SHP77 treated with DMSO at 0.1 percent for 48 hours (cell line): ENCODE measurements around the gene GOLGA8B.
"Not testable (repeated sequence)": the region's sequence is repeated elsewhere in the genome, so short reads cannot be mapped to it uniquely, and the experiment has no call there.

ENCODE experiments used
- DNase-seq: peaks from one replicate; lab custom pipeline; 2025; lab: John Stamatoyannopoulos, UW

Gene GOLGA8B

GRCh38 chr15:34597316-34597715 lies 13.9 kb upstream of the GOLGA8B start:
- DNase-seq: no peak

DNA sequence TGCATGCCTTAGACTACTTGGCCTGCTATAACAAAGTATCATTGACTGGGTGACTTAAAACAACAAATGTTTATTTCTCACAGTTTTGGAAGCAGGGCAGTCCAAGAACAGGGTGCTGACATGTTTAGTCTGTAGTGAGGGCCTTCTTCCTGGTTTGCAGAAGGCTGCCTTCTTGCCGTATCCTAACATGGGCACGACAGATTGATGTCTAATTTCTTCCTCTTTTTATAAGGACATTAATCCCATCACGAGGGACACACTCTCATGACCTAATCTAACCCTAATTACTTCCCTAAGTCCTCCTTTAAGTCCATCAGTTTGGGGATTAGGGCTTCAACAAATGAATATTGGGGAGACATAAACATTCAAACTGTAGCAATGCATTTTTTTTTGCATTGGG lies 10.9 kb upstream of the GOLGA8B start:
- DNase-seq: no peak

DNA sequence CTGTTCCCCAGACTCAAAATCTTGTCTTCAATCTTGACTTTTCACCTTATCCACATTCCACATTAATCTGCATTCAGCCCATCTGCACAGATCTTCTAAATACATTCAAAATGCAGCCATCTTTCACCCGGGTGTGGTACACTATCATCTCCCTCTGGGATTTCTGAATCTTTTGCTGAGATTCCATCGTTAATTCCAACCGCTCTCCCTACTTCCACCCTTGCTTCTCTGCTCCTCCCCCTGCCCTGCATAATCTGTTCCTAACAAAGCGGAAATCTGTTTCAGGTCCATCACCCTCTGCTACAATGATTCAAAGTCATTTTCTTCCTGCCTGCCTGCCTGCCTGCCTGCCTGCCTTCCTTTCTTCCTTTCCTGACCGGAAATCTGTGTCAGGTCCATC lies 7.9 kb upstream of the GOLGA8B start:
- DNase-seq: no peak

- DNase-seq: peak; percentile 69
These were observed 4.7 kb upstream of the GOLGA8B start for GRCh38 chr15:34588046-34588674.

DNA sequence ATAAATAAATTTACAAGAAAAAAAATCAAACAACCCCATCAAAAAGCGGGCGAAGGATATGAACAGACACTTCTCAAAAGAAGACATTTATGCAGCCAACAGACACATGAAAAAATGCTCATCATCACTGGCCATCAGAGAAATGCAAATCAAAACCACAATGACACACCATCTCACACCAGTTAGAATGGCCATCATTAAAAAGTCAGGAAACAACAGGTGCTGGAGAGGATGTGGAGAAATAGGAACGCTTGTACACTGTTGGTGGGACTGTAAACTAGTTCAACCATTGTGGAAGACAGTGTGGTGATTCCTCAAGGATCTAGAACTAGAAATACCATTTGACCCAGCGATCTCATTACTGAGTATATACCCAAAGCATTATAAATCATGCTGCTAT lies 2.5 kb upstream of the GOLGA8B start:
- DNase-seq: not testable (repeated sequence)

GRCh38 chr15:34584996-34585395 lies 1.5 kb upstream of the GOLGA8B start:
- DNase-seq: no peak

DNA sequence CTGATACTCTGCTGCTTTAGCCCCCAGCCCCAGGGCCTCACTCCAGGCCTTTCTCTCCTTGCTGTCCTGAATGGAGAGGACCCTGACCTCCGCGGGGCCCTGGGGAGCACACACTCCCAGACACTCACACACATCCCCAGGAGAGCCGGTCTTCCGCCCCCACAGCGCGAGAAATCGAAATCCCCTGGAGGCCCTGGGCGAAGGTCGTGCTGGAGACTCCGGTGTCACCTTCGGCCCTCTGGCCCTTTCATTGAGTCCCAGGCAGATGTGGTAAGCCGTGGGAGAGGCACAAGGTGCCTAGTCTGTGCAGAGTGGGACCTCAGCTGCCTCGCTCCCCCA lies 848 bp upstream of the GOLGA8B start:
- DNase-seq: no peak

DNA sequence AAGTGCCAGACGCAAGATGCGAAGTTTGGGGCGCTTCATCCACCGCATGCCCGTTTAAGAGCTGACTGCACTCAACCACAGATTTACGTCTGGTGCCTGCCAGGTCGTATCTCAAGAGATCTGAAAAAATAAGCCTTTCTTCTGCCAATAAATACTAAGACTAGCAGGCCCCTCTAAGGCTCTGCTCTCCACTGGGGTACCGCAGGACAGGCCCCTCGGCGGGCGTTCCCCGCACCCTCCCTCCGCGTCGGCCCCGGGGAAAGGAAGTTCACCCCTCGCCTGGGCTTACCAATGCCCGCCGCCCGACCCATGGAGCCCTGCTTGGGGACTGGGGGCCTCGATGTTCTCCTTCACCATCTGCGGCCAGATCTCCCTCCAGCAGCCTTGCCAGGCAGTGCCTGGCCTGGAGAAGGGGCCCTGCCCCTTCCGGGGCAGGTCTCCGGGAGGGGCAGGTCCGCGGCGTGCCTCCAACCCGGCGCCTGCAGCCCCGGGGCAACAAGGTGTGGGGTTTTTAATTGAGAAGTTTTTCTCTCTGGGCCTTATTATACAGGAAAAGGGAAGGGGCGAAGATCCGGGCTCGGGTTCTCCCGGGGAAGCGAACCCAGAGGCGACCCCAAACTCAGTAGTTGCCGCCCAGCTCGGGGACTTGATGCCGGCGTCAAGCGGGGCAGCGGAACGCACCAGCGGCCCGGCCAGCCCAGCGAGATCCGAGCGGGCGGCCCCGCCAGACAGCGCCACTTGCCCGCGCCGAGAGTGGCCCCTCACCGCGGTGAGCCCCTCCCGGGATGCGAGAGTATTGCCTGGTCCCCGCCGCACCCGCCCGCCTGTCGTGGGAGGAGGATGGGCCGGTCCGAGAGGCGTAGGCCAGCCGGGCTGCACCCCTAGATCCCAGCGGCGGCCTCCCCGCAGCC lies 735 bp downstream of the GOLGA8B start:
- DNase-seq: no peak

- not testable (repeated sequence) for DNase-seq
These were observed 1.6 kb downstream of the GOLGA8B start for GRCh38 chr15:34581687-34582460.

DNA sequence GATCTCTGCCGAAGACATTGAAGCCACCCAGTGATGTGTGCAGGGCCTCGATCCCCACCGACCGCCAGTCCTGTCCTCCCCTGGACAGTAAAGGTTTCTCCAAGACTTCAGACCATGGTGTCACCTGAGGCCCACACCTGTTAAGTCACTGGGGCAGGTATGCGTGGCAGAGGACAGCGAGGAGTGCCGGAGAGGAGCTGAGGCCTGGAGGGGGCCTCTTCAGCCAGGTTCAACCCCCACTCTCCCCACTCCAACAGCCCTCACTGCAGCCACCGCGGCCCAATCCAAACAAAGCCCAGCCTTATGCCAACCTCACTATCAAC lies 2.4 kb downstream of the GOLGA8B start:
- DNase-seq: no peak

GRCh38 chr15:34580251-34581042 lies 3.0 kb downstream of the GOLGA8B start:
- DNase-seq: not testable (repeated sequence)

DNA sequence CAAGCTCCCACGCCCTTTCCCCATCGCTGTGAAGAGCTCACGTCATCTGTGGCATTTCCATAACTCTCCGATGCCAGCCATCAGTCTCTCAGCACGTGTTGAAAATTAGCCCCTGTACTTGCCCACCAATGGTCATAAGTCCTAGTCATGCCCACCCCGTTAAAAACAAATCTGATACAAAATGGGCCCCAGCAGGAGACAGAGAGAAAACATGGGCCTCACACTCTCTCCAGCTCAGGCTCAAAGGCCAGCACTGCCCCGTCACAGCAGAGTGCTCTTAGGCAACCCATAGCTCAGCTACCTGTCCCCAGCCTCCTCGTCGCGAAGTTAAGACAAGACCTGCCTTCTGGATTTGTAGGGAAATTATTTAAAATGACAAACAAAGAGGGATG lies 5.2 kb downstream of the GOLGA8B start:
- no peak for DNase-seq

- not testable (repeated sequence) for DNase-seq
These were observed 5.7 kb downstream of the GOLGA8B start for GRCh38 chr15:34577658-34578282.

DNA sequence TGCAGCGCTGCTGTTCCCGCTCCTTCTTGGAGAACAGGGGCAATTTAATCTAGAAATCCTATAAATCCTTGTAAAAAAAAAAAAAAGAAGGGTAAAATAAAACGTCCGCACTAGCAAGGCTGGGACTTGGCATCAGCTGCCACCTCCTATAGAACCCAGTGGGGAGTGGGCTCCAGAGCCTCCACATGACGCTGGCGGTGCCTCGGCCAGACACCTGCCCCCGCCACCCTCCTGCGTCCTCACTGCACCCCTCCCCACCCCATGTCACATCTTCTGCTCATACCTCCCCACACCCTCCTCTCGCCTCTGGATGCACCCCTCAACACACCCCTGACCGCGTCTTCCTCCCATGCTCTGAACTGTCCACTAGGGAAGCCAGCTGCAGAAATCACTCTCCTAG lies 8.4 kb downstream of the GOLGA8B start:
- DNase-seq: not testable (repeated sequence)

- DNase-seq: not testable (repeated sequence)
These were observed 10.5 kb downstream of the GOLGA8B start for GRCh38 chr15:34572921-34573320.

DNA sequence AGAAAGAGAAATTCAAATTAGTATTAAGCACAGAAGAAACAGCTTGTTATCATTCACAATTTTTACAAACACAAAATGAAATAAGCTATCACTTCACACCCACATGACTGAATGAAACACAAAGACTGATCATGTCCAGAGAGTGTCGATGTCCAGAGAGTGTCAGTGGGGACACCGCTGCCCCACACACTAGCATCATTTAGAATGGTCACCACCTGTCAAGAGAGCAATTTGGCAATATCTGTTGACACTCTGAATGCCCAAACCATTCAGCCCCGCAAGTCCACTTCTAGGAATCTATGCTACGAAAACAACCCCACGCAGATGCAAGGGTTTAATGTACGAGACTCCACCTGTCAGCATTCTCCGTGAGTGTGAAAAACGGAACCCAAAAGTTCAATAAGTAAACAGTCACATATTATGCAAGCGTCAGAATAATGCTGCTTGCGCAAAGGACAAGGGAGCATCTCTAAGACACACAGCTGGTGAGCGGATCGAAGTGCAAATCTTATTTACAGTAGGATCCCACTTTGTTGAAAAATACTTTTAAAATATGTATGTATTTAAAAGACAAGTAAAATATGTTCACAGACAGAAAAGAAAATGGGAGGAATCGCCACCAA lies 11.3 kb downstream of the GOLGA8B start:
- not testable (repeated sequence) for DNase-seq

DNA sequence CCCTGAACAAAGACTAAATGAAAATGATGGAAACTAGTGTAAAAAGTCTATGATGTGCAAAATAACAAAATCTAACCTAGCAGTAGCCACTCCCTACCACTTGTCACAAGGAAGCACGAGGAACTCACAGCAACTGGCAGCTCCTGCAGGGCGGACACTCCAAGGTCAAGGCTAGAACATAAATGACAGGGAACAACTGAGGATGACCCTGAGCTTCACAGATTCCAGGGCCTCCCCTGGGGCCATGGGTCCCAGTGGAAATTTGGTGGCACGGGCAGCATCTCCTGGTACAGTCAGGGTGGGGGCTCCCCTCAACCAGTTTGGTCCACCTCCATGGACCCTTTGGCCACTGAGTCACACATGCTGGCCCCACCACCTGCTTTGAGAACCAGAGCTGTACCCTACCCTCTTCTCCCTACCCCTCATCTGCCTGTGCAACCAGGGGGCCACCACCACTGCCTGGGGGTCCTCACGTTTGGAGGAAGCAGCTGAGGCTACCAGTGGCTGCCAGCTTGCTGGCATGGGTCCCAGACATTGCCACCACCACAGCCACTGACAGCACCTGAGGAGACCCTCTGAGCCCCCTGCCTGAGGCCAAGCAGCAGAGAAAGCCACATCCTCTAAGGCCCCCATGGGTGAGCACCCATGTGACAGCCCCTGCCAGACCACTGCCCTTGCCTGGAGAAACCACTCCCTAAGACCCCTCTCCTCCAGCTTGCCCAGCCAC lies 13.6 kb downstream of the GOLGA8B start:
- not testable (repeated sequence) for DNase-seq

DNA sequence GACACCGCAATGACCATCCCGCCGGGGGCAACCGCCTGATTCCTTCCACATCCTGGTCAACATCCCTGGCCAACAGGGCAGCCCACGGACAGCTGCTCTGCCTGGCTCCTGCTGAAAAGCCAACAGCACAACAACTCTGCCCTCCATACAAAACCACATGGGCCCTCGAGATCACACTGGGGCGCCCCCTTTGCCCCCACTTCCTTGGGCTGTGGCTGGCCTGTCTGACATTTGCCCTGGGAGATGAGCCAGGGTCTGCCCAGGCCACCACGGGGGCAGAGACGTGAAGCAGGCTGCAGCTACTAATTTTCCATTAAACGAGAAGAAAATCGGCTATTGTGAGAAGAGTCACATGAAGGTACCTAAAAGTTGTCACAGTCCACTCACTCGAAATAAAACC lies 16.3 kb downstream of the GOLGA8B start:
- DNase-seq: not testable (repeated sequence)

GRCh38 chr15:34564711-34565110 lies 18.7 kb downstream of the GOLGA8B start:
- not testable (repeated sequence) for DNase-seq

GRCh38 chr15:34560814-34561213 lies 22.6 kb downstream of the GOLGA8B start:
- DNase-seq: not testable (repeated sequence)
